Tibial artery (tissue), 4 donors: ENCODE measurements around the gene NSD1.

Experiments
- DNase-seq, 2 donors: peaks; one replicate each; pipeline ENCODE4 v3.0.0-alpha.2; 2019
- H3K27ac ChIP-seq, 2 donors: fragments of 200-600 bp; sonication (generic) in 1 of 2; 1 replicate in 1 of 2; 2 replicates in 1 of 2; pipeline ENCODE4 v1.5.1; 2018 to 2019; ENCODE audit warnings: mild to moderate bottlenecking in 1 of 2
- H3K27me3 ChIP-seq, 2 donors: fragments of 200-600 bp; sonication (generic) in 1 of 2; one replicate each; pipeline versions ENCODE4 v1.5.1 to v1.6.0; 2016 to 2019
- H3K36me3 ChIP-seq, 3 donors: fragments of 200-600 bp; sonication (generic) in 2 of 3; one replicate each; pipeline ENCODE4 v1.5.1; 2016 to 2019; ENCODE audit warnings: mild to moderate bottlenecking in 2 of 3
- H3K4me1 ChIP-seq, 4 donors: fragments of 200-600 bp; sonication (generic) in 2 of 4; 1 replicate in 3 of 4; 2 replicates in 1 of 4; pipeline ENCODE4 v1.5.1; 2016 to 2019
- H3K4me3 ChIP-seq, 2 donors: fragments of 200-600 bp; sonication (generic) in 1 of 2; 1 replicate in 1 of 2; 2 replicates in 1 of 2; pipeline ENCODE4 v1.5.1; 2018 to 2019; ENCODE audit warnings: mild to moderate bottlenecking in 2 of 2
- H3K9me3 ChIP-seq, 3 donors: fragments of 200-600 bp; sonication (generic) in 1 of 3; one replicate each; pipeline ENCODE4 v1.5.1; 2016 to 2019
- intact Hi-C: fragments of 100-400 bp; cut with DNase I; formaldehyde crosslinking; loops from one replicate; pipeline ENCODE4 v1.15.0; 2023; ENCODE audit warnings: low total_unique reads
- TF ChIP-seq, protein P1 (sequence below), 2 experiments: fragments of 200-600 bp in 1 of 2; fragments of 450-650 bp in 1 of 2; IDR thresholded peaks; one replicate each; pipeline ENCODE4 v1.5.1; 2017 to 2019; ENCODE audit warnings: antibody characterized with exemption in 2 of 2, mild to moderate bottlenecking in 1 of 2, moderate library complexity in 1 of 2

Gene NSD1

DNA sequence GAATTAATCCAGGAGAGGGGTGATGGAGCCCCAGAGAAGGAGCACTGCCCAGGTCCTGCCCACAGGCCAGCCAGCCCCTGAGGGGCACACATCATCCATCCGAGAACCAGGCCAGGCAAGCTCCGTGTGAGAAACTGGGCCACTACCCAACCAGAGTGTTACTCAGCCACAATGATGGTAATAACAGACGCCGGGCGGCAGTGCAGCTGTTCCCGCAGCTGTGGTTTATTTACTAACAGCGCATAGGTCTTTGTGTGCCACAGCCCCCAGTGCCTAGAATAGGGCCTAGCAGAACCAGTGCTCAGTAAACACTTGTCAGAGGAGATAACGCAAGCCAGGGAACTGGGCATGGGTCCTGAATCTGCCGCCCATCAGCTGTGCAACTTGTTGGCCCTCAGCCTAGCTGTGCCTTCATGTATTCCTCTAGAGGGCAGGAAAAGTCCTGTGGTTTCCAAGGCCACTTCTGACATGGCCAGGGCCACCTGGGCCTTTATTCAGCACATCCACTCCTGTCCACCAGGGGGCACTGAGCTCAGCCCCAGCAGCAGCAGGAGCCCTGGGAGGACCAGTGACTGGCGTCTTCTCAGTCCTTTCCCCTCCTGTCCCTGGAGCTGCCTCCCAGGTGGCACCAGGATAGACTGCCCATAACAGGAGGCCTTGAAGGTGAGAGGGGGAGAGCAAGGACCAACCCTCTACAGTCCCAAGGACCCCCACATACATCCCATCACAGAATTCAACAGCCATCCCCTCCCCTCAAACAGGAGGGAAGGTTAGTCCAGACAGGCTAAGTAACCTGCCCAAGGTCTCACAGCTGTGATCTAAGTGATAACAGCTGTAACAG lies 176.0 kb downstream of the NSD1 start:
- Histone ChIP-seq H3K4me1 (peaks cover 0 to 35% (median 26%) of the 10 kb centered on the region in 4 donors), H3K4me3 (no peak overlapping the region), H3K27me3 (no peaks in the 10 kb centered on the region), H3K9me3 (no peaks in the 10 kb centered on the region), H3K27ac (no peak overlapping the region), H3K36me3 (peaks cover 0 to 31% (median 22%) of the 10 kb centered on the region in 3 donors)
- peak in 1 of 2 donors; percentile 76 for DNase-seq
- intact Hi-C loops = loop anchor here (10.0 kb wide), 1 partner anchor 195 kb away; no protein-coding TSS in a partner anchor
- TF ChIP-seq, protein P1, sequence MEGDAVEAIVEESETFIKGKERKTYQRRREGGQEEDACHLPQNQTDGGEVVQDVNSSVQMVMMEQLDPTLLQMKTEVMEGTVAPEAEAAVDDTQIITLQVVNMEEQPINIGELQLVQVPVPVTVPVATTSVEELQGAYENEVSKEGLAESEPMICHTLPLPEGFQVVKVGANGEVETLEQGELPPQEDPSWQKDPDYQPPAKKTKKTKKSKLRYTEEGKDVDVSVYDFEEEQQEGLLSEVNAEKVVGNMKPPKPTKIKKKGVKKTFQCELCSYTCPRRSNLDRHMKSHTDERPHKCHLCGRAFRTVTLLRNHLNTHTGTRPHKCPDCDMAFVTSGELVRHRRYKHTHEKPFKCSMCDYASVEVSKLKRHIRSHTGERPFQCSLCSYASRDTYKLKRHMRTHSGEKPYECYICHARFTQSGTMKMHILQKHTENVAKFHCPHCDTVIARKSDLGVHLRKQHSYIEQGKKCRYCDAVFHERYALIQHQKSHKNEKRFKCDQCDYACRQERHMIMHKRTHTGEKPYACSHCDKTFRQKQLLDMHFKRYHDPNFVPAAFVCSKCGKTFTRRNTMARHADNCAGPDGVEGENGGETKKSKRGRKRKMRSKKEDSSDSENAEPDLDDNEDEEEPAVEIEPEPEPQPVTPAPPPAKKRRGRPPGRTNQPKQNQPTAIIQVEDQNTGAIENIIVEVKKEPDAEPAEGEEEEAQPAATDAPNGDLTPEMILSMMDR (IDR thresholded peaks at IDR 0.05) = peak; percentile 62 to 75

DNA sequence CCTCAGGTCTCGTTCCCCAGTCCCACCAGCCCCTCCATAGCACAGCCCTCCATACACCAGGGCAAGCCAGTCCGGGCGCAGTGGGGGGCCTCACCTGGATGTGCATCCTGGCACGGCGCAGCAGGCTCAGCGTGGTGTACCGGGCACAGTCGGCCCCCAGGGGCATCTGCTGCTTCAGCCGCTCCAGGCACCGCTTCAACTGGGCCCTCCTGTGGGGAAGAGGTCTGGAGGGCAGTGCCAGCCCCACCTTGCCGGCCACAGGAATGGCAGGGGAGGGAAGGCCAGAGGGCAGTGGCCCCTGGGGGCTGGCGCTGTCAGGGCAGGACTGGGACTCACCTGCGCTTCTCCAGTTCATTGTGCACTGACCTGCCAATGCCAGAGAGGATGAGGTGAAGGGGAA lies 176.8 kb downstream of the NSD1 start:
- peak in 1 of 2 donors; percentile 68 for DNase-seq
- TF ChIP-seq, protein P1 (IDR thresholded peaks at IDR 0.05) = no peak
- intact Hi-C loops = no loop called here
- H3K27ac ChIP-seq = no peak overlapping the region
- peaks cover 0 to 29% (median 21%) of the 10 kb centered on the region in 3 donors for H3K36me3 ChIP-seq
- no peak overlapping the region for H3K4me3 ChIP-seq
- no peaks in the 10 kb centered on the region for H3K9me3 ChIP-seq
- peaks cover 0 to 27% (median 21%) of the 10 kb centered on the region in 4 donors for H3K4me1 ChIP-seq
- H3K27me3 ChIP-seq = no peaks in the 10 kb centered on the region

DNA sequence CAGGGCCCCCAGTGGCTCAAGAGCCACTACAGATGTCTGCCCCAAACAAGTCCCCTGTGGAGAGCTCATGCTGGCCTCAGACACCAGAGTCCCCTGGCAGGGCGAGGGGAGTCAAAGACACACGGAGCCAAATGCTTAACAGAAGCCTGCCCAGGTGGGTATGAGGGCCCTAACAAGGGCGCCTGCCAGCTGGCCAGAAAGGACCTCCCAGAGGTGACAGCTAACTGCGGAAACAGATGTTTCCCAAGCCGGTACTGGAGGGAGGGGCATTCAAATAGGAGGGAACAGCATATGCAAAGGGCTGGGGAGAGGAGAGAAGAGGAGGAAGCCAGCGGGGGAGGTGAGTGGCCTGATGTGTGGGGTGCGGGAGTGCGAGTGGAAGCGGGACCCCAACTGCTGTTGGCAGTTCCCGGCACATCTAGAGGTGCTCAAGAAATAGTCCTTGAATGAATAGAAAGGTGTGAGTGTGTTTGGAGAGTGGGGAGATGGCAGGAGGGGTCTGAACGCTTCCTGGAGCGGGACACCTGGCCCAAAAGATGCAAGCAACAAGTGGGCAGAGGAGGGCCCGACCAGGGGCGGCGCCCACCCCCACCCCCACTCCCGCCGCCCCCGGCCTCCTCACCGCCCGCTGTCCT lies 177.3 kb downstream of the NSD1 start:
- Histone ChIP-seq H3K27ac (no peak overlapping the region), H3K9me3 (no peaks in the 10 kb centered on the region), H3K4me3 (peak overlapping the region; percentile 53 to 74), H3K27me3 (no peaks in the 10 kb centered on the region), H3K4me1 (peaks cover 0 to 23% (median 20%) of the 10 kb centered on the region in 4 donors), H3K36me3 (peaks cover 0 to 23% (median 16%) of the 10 kb centered on the region in 3 donors)
- intact Hi-C loops = no loop called here
- peak in 1 of 2 donors; percentile 51 for DNase-seq
- TF ChIP-seq, protein P1 (IDR thresholded peaks at IDR 0.05) = no peak

DNA sequence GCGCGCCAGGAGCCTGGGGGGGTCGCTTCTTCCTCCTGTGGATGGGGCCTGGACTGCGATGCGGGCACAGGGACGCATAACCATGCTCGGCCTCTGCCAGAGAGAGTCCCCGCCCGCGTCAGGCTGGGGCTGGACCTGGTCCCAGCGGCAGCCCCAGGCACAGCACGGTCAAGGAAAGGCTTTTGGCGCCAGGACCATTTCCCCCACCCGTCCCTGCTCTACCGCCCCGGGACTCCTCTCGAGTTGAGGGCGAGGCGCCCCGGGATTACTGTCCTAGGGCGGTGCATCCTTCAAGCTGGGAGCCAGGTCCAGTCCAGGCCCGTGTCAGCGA lies 177.8 kb downstream of the NSD1 start:
- peak in 1 of 2 donors; percentile 69 for DNase-seq
- H3K27ac ChIP-seq = no peak overlapping the region
- TF ChIP-seq, protein P1 (IDR thresholded peaks at IDR 0.05) = no peak

DNA sequence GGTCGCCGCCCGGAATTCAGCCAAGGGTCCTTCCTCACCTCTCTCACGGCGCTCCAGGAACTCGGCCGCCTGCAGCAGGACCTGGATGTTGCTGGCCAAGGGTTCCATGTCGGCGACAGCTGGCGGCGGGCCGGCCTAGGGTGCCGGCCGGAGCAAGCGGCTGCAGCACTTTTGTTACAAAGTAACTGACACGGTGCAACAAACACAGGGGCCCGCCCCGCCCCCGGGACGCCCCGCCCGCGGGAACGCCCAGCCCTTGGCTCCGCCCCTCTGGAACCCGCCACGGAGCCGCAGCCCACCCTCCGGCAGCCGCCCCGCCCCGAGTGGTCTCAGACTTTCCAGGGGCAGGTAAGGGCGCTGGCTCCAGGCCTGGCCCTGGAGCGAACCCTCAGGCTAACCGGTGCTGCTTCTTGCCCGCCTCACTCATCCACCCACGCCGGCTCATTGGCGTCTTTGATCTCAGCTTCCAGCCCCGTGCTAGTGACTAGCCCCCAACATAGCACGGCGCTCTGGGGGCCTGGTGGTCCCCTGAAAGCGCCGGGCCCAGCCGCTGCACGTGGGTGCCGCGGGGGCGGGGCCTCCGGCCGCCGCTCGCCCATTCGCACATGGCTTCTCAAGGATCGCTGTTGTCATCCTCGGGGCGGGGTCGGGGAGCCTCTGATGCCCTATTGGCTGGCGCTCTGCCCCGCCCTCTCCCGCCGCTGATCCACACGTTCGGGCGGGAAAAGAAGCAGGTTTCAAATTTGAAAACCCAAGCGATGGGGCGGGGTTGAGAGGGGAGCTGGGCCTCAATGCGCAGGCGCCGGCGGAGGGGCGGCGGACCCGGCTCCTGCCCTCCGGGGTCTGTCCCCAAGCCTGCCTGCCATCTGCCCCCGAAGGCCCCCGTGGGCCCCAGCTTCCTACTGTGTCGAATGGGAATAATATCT lies 178.4 kb downstream of the NSD1 start, which contains the start of gene MXD3:
MXD3 (minus strand) TSS at position 176 of the 926 bp plus-strand sequence; CDS start at position 108, 68 bp downstream.
- Histone ChIP-seq H3K27me3 (no peaks in the 10 kb centered on the region), H3K36me3 (peaks cover 0 to 12% (median 9%) of the 10 kb centered on the region in 3 donors), H3K4me3 (peak within 1 kb of the TSS; percentile 53 to 74), H3K9me3 (no peaks in the 10 kb centered on the region), H3K4me1 (peaks cover 0 to 23% (median 20%) of the 10 kb centered on the region in 4 donors), H3K27ac (no peak within 1 kb of the TSS)
- peak; percentile 98 for DNase-seq
- TF ChIP-seq, protein P1 (IDR thresholded peaks at IDR 0.05) = no peak
- intact Hi-C loops = no loop called here

More for the DNA sequence above, 177.8 kb downstream of the NSD1 start:
- H3K27me3 ChIP-seq = no peaks in the 10 kb centered on the region
- intact Hi-C loops = no loop called here
- peaks cover 0 to 19% (median 12%) of the 10 kb centered on the region in 3 donors for H3K36me3 ChIP-seq
- no peaks in the 10 kb centered on the region for H3K9me3 ChIP-seq
- peak overlapping the region; percentile 53 to 74 for H3K4me3 ChIP-seq
- H3K4me1 ChIP-seq = peaks cover 0 to 23% (median 20%) of the 10 kb centered on the region in 4 donors
